Osteoblast (primary cell): ENCODE results near the gene EIF2S2. TPM values are rescaled to one million over a fixed set of nuclear protein-coding genes. Genes with fewer than 3 reads are reported as not detected.

Experiments
- DNase-seq: peaks from one replicate; pipeline ENCODE4 v3.0.0; 2011; ENCODE audit warnings: low spot score, mixed read lengths; ENCODE audit not compliant: insufficient read length; ENCODE audit errors: missing footprints
- H2AFZ ChIP-seq: 2 replicates; pipeline ENCODE4 v1.6.0; 2011; ENCODE audit warnings: mild to moderate bottlenecking, low read length
- H3K27ac ChIP-seq: 2 replicates; pipeline ENCODE4 v1.5.1; 2011; ENCODE audit warnings: mild to moderate bottlenecking, low read depth, low read length, moderate library complexity
- H3K27me3 ChIP-seq: 2 replicates; pipeline ENCODE4 v1.6.0; 2012; ENCODE audit warnings: mild to moderate bottlenecking, control low read depth, inconsistent platforms, low read length, moderate library complexity; ENCODE audit not compliant: insufficient read depth
- H3K36me3 ChIP-seq: 2 replicates; pipeline ENCODE4 v1.5.1; 2011; ENCODE audit warnings: mild to moderate bottlenecking, low read length, control low read depth, moderate library complexity; ENCODE audit not compliant: insufficient read depth
- H3K4me1 ChIP-seq: 2 replicates; pipeline ENCODE4 v1.5.1; 2011; ENCODE audit warnings: mild to moderate bottlenecking, low read length, control low read depth, moderate library complexity; ENCODE audit not compliant: insufficient read depth
- H3K4me2 ChIP-seq: 2 replicates; pipeline ENCODE4 v1.6.0; 2011; ENCODE audit warnings: mild to moderate bottlenecking, low read length; ENCODE audit not compliant: insufficient read depth
- H3K4me3 ChIP-seq: fragments of 200-600 bp; sonication (generic); 3 replicates; pipeline ENCODE4 v1.5.1; 2012; ENCODE audit warnings: mild to moderate bottlenecking, low read length, inconsistent platforms; ENCODE audit not compliant: insufficient read depth
- H3K79me2 ChIP-seq: 2 replicates; pipeline ENCODE4 v1.6.0; 2012; ENCODE audit warnings: mild to moderate bottlenecking, low read length, control low read depth, inconsistent platforms; ENCODE audit not compliant: insufficient read depth
- H3K9me3 ChIP-seq: 2 replicates; pipeline ENCODE4 v1.5.1; 2011; ENCODE audit warnings: low read depth, low read length, control low read depth
- H4K20me1 ChIP-seq: 2 replicates; pipeline ENCODE4 v1.6.0; 2012; ENCODE audit warnings: mild to moderate bottlenecking, low read length, control low read depth; ENCODE audit not compliant: insufficient read depth
- total RNA-seq: library from RNA; depleted of rRNA; stranded (reverse); fragments of >200 nt; gene quantifications from 2 replicates; pipeline ENCODE4 v1.2.3, GENCODE V29; 2012
- TF ChIP-seq, protein P1 (sequence below): IDR thresholded peaks from 2 replicates; pipeline ENCODE4 v1.5.1; 2011; ENCODE audit warnings: mild to moderate bottlenecking, low read depth, low read length, moderate library complexity; ENCODE audit errors: extremely low read depth

The EIF2S2 gene
- total RNA-seq, 1 donor, result 148 TPM

- no peak overlapping the region for H2AFZ ChIP-seq
- H3K9me3 ChIP-seq, result no peaks in the 10 kb centered on the region
- no peaks in the 10 kb centered on the region for H4K20me1 ChIP-seq
- no peak overlapping the region for H3K4me2 ChIP-seq
- TF ChIP-seq, protein P1, sequence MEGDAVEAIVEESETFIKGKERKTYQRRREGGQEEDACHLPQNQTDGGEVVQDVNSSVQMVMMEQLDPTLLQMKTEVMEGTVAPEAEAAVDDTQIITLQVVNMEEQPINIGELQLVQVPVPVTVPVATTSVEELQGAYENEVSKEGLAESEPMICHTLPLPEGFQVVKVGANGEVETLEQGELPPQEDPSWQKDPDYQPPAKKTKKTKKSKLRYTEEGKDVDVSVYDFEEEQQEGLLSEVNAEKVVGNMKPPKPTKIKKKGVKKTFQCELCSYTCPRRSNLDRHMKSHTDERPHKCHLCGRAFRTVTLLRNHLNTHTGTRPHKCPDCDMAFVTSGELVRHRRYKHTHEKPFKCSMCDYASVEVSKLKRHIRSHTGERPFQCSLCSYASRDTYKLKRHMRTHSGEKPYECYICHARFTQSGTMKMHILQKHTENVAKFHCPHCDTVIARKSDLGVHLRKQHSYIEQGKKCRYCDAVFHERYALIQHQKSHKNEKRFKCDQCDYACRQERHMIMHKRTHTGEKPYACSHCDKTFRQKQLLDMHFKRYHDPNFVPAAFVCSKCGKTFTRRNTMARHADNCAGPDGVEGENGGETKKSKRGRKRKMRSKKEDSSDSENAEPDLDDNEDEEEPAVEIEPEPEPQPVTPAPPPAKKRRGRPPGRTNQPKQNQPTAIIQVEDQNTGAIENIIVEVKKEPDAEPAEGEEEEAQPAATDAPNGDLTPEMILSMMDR, result no peak
- H3K27ac ChIP-seq, result no peak overlapping the region
- no peaks in the 10 kb centered on the region for H3K79me2 ChIP-seq
- DNase-seq, result no peak
- no peak overlapping the region for H3K4me3 ChIP-seq
- no peaks in the 10 kb centered on the region for H3K36me3 ChIP-seq
- H3K4me1 ChIP-seq, result no peaks in the 10 kb centered on the region
- no peaks in the 10 kb centered on the region for H3K27me3 ChIP-seq
Observed at GRCh38 chr20:34150306-34151000, 38.4 kb upstream of the EIF2S2 start.

- TF ChIP-seq, protein P1, result no peak
- H3K36me3 ChIP-seq, result no peaks in the 10 kb centered on the region
- no peaks in the 10 kb centered on the region for H3K9me3 ChIP-seq
- H4K20me1 ChIP-seq, result no peaks in the 10 kb centered on the region
- no peak overlapping the region for H2AFZ ChIP-seq
- H3K4me3 ChIP-seq, result no peak overlapping the region
- no peak for DNase-seq
- H3K27me3 ChIP-seq, result no peaks in the 10 kb centered on the region
- no peak overlapping the region for H3K27ac ChIP-seq
- H3K4me2 ChIP-seq, result no peak overlapping the region
- no peaks in the 10 kb centered on the region for H3K4me1 ChIP-seq
- H3K79me2 ChIP-seq, result no peaks in the 10 kb centered on the region
Observed at GRCh38 chr20:34145280-34145819, 33.3 kb upstream of the EIF2S2 start.

DNA sequence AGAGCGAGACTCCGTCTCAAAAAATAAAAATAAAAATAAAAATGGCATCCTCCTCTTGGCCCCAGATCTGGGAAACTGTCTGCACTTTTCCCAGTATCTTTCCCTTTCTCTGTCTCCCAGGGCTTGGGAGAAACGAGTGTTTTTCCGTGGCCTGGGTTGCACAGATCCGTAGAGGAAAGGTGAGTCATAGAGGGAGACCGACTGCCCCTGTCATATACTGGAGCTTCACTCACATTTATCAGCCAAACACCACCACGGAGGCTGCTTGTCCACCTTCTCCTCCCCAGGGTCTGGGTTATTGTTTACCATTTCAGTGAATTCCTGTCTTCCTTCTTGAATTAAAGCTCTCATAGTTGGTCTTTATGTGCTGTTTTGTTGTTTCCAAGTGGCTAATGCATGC, 31.9 kb upstream of the EIF2S2 start:
- peak overlapping the region; percentile 85 for H2AFZ ChIP-seq
- H4K20me1 ChIP-seq, result no peaks in the 10 kb centered on the region

DNA sequence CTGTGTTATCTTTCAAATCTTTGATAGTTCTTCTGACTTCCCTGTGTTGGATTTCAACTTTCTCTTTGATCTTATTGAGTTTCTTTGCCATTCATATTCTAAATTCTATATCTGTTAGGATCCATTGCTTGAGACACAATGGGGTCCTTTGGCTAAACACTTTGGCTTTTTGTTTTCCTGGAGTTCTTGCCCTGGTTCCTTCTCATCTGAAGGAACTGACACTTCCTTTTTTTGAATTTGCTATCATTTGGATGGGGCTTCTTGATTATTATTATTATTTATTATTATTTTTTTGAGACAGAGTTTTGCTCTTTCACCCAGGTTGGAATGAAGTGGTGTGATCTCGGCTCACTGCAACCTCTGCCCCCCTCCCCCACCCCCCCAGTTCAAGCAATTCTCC, 30.1 kb upstream of the EIF2S2 start:
- no peaks in the 10 kb centered on the region for H3K36me3 ChIP-seq
- H3K9me3 ChIP-seq, result no peaks in the 10 kb centered on the region
- H3K4me2 ChIP-seq, result no peak overlapping the region
- no peak overlapping the region for H3K27ac ChIP-seq
- TF ChIP-seq, protein P1, result no peak
- peaks cover 9% of the 10 kb centered on the region for H3K27me3 ChIP-seq
- no peak for DNase-seq
- no peaks in the 10 kb centered on the region for H4K20me1 ChIP-seq
- H3K4me1 ChIP-seq, result no peaks in the 10 kb centered on the region
- H3K4me3 ChIP-seq, result no peak overlapping the region
- no peaks in the 10 kb centered on the region for H3K79me2 ChIP-seq
- no peak overlapping the region for H2AFZ ChIP-seq

More for the DNA sequence above, 31.9 kb upstream of the EIF2S2 start:
- Histone ChIP-seq H3K36me3 (no peaks in the 10 kb centered on the region), H3K9me3 (no peaks in the 10 kb centered on the region), H3K27ac (no peak overlapping the region), H3K4me1 (no peaks in the 10 kb centered on the region), H3K4me2 (peak overlapping the region; percentile 50), H3K79me2 (no peaks in the 10 kb centered on the region), H3K27me3 (peaks cover 7% of the 10 kb centered on the region), H3K4me3 (no peak overlapping the region)
- TF ChIP-seq, protein P1, result no peak
- no peak for DNase-seq
